ENCODE data around the gene IRAG1. TPM values are rescaled to one million over a fixed set of nuclear protein-coding genes. Genes with fewer than 3 reads are reported as not detected.

The IRAG1 gene
- total RNA-seq, 2 donors from 2014 or later: 4.2 to 7.3 TPM

GRCh38 chr11:10653261-10653660 lies 40.3 kb downstream of the IRAG1 start:
- Histone ChIP-seq H3K36me3 (ENCODE audit: control insufficient read depth, insufficient read depth, low read length) (no peaks in the 10 kb centered on the region), H3K4me1 (ENCODE audit: control insufficient read depth, insufficient read depth, low read length) (peaks cover 10% of the 10 kb centered on the region), H3K9me3 (ENCODE audit: control insufficient read depth, low read length) (no peaks in the 10 kb centered on the region), H3K4me3 (ENCODE audit: low read length) (no peak overlapping the region), H3K27ac (ENCODE audit: low read depth, low read length) (no peak overlapping the region), H3K27me3 (ENCODE audit: control insufficient read depth, insufficient read depth, low read length, poor library complexity, severe bottlenecking) (no peaks in the 10 kb centered on the region), H3K9ac (ENCODE audit: extremely low read depth, low read length, poor library complexity, severe bottlenecking) (no peak overlapping the region)
- no peak for DNase-seq
- peaks cover 20% of the 10 kb centered on the region for H3K4me1 Mint-ChIP-seq
- no peak overlapping the region for H3K4me3 Mint-ChIP-seq
- no peaks in the 10 kb centered on the region for H3K9me3 Mint-ChIP-seq
- TF ChIP-seq CTCF (conservative IDR thresholded peaks at IDR 0.05): no peak
- no peaks in the 10 kb centered on the region for H3K36me3 Mint-ChIP-seq (ENCODE audit: low read depth)
- no peaks in the 10 kb centered on the region for H3K27me3 Mint-ChIP-seq (ENCODE audit: insufficient read depth)
- 88 to 93% methylated on average over 2 of the region's 2 CpGs for WGBS, 2 experiments (ENCODE audit: insufficient coverage in 1 of 2, insufficient read length in 1 of 2)
- no peak overlapping the region for H3K27ac Mint-ChIP-seq

GRCh38 chr11:10651656-10652361 lies 41.7 kb downstream of the IRAG1 start:
- Mint-ChIP-seq H3K4me3 (no peak overlapping the region), H3K36me3 (ENCODE audit: low read depth) (no peaks in the 10 kb centered on the region), H3K4me1 (peaks cover 20% of the 10 kb centered on the region), H3K27me3 (ENCODE audit: insufficient read depth) (no peaks in the 10 kb centered on the region), H3K27ac (no peak overlapping the region), H3K9me3 (no peaks in the 10 kb centered on the region)
- H3K27me3 ChIP-seq (ENCODE audit: control insufficient read depth, insufficient read depth, low read length, poor library complexity, severe bottlenecking): no peaks in the 10 kb centered on the region
- H3K9ac ChIP-seq (ENCODE audit: extremely low read depth, low read length, poor library complexity, severe bottlenecking): no peak overlapping the region
- no peaks in the 10 kb centered on the region for H3K36me3 ChIP-seq (ENCODE audit: control insufficient read depth, insufficient read depth, low read length)
- no peak overlapping the region for H3K27ac ChIP-seq (ENCODE audit: low read depth, low read length)
- H3K9me3 ChIP-seq (ENCODE audit: control insufficient read depth, low read length): no peaks in the 10 kb centered on the region
- H3K4me1 ChIP-seq (ENCODE audit: control insufficient read depth, insufficient read depth, low read length): peaks cover 10% of the 10 kb centered on the region
- H3K4me3 ChIP-seq (ENCODE audit: low read length): no peak overlapping the region
- TF ChIP-seq CTCF (conservative IDR thresholded peaks at IDR 0.05): no peak
- WGBS, 2 experiments (ENCODE audit: insufficient coverage in 1 of 2, insufficient read length in 1 of 2): 91 to 97% methylated on average over 6 to 15 of the region's 15 CpGs
- no peak for DNase-seq

- peaks cover 10% of the 10 kb centered on the region for H3K4me1 ChIP-seq (ENCODE audit: control insufficient read depth, insufficient read depth, low read length)
- no peak for TF ChIP-seq CTCF (conservative IDR thresholded peaks at IDR 0.05)
- H3K27ac ChIP-seq (ENCODE audit: low read depth, low read length): no peak overlapping the region
- 86 to 90% methylated on average over 2 of the region's 2 CpGs for WGBS, 2 experiments (ENCODE audit: insufficient coverage in 1 of 2, insufficient read length in 1 of 2)
- H3K27me3 Mint-ChIP-seq (ENCODE audit: insufficient read depth): no peaks in the 10 kb centered on the region
- no peaks in the 10 kb centered on the region for H3K36me3 ChIP-seq (ENCODE audit: control insufficient read depth, insufficient read depth, low read length)
- no peaks in the 10 kb centered on the region for H3K36me3 Mint-ChIP-seq (ENCODE audit: low read depth)
- no peaks in the 10 kb centered on the region for H3K9me3 ChIP-seq (ENCODE audit: control insufficient read depth, low read length)
- no peak for DNase-seq
- H3K4me1 Mint-ChIP-seq: peaks cover 20% of the 10 kb centered on the region
- H3K9me3 Mint-ChIP-seq: no peaks in the 10 kb centered on the region
- H3K27me3 ChIP-seq (ENCODE audit: control insufficient read depth, insufficient read depth, low read length, poor library complexity, severe bottlenecking): no peaks in the 10 kb centered on the region
- no peak overlapping the region for H3K27ac Mint-ChIP-seq
- no peak overlapping the region for H3K4me3 Mint-ChIP-seq
- H3K4me3 ChIP-seq (ENCODE audit: low read length): no peak overlapping the region
- no peak overlapping the region for H3K9ac ChIP-seq (ENCODE audit: extremely low read depth, low read length, poor library complexity, severe bottlenecking)
Measured at GRCh38 chr11:10650630-10651029, 42.9 kb downstream of the IRAG1 start.
